22Rv1 (cell line): ENCODE data around the gene FMOD.

ENCODE experiments used
- CTCF ChIP-seq: fragments of 450-650 bp; IDR thresholded peaks from 2 replicates; pipeline ENCODE4 v1.5.1; 2017; ENCODE audit warnings: mild to moderate bottlenecking
- ZFX ChIP-seq: fragments of 450-650 bp; IDR thresholded peaks from 2 replicates; pipeline ENCODE4 v1.6.1; 2017; ENCODE audit warnings: antibody characterized with exemption, borderline replicate concordance

DNA sequence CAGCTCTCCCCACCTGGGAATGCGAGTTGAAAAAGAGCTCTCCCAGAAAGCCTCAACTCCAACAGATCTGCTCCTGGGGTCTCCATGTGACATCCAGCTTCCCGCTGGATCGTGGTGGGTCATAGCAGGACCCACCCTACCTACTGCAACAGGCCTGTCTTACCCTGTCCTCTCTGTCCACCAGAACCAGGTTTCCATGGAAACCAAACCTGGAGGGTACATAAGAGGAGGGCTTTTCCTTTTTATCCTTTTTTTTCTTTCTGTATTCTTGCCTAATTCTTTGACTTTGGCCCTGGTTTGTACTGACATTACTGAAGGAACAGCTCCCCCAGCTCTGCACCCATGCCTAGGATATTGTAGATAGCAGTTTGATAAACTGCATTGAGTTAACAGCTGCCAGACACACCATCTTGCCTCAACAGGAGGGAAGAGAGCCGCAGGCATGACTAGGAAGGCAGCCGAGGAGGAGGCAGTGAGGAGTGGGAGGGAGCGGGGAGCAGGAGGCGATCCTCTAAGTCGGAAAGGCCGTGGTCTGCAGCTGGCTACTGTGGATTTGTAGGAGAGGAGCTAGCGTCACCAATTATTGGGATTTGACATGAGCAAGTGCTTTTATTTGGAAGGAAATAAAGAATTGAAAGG lies 9.7 kb upstream of the FMOD start:
- no peak for TF ChIP-seq CTCF
- no peak for TF ChIP-seq ZFX
